ENCODE measurements around the gene NTRK3. TPM values are rescaled to one million over a fixed set of nuclear protein-coding genes. Genes with fewer than 3 reads are reported as not detected.

NTRK3 gene
- total and polyA plus RNA-seq, 2 donors (not counting 3 experiments of a cell fraction or from before 2014, with no cell fraction given): not detected

DNA sequence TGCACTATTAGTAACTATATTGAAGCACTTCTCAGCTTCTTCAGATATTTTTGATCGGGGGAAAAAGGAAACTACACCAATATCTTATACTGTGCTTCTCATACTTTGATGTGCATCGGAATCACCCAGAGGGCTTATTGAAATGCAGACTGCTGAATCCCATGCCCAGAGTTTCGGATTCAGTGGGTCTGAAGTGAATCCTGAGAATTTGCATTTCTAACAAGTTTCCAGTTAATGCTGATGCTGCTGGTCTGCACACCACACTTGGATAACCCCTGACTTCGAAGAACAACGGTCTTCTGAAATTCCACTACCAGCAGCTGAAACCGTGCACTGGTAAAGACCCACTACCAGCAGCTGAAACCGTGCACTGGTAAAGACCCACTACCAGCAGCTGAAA is 243.9 kb downstream of the NTRK3 start:
- no peak for FAIRE-seq
- Histone ChIP-seq H3K36me3 (ENCODE audit: control insufficient read depth in 2 of 2, extremely low read depth in 1 of 2, insufficient read depth in 2 of 2, low read length in 2 of 2) (no peaks in the 10 kb centered on the region), H3K9me3 (replicated peaks; ENCODE audit: control insufficient read depth, insufficient read depth, low read length) (peaks cover 4% of the 10 kb centered on the region), H3K4me2 (ENCODE audit: insufficient read depth, low read length) (no peak overlapping the region), H3K27me3 (ENCODE audit: control insufficient read depth in 2 of 2, insufficient read depth in 2 of 2, low read length in 2 of 2) (no peaks in the 10 kb centered on the region), H3K27ac (ENCODE audit: insufficient read depth, low read depth, low read length) (no peak overlapping the region), H3K79me2 (ENCODE audit: control insufficient read depth, insufficient read depth, low read length) (no peaks in the 10 kb centered on the region), H3K9me1 (replicated peaks; ENCODE audit: control insufficient read depth, extremely low read depth, insufficient read depth, low read length) (no peaks in the 10 kb centered on the region), H3K4me1 (ENCODE audit: control insufficient read depth, extremely low read depth, insufficient read depth, low read length) (no peaks in the 10 kb centered on the region), H3K9ac (replicated peaks; ENCODE audit: extremely low read depth, insufficient read depth, low read length) (no peak overlapping the region), H2AFZ (ENCODE audit: low read depth, low read length) (no peak overlapping the region), H4K20me1 (replicated peaks; ENCODE audit: control insufficient read depth, extremely low read depth, insufficient read depth, low read length) (no peaks in the 10 kb centered on the region), H3K4me3 (replicated peaks in 1 of 3; ENCODE audit: insufficient read depth in 1 of 3, low read depth in 1 of 3, low read length in 3 of 3) (no peak overlapping the region)
- POLR2A ChIA-PET: no interaction called here
- dilution Hi-C loops (cut with MboI; ENCODE audit: extremely low pct_ligation_motif_present, low sequenced_read_pairs): no loop called here
- BruUV-seq (replicated peaks): no TSS peak
- intact Hi-C loops (cut with micrococcal nuclease): no loop called here
- DNase-seq (ENCODE audit: low read depth, low spot score): no peak
- TF ChIP-seq, protein P1, sequence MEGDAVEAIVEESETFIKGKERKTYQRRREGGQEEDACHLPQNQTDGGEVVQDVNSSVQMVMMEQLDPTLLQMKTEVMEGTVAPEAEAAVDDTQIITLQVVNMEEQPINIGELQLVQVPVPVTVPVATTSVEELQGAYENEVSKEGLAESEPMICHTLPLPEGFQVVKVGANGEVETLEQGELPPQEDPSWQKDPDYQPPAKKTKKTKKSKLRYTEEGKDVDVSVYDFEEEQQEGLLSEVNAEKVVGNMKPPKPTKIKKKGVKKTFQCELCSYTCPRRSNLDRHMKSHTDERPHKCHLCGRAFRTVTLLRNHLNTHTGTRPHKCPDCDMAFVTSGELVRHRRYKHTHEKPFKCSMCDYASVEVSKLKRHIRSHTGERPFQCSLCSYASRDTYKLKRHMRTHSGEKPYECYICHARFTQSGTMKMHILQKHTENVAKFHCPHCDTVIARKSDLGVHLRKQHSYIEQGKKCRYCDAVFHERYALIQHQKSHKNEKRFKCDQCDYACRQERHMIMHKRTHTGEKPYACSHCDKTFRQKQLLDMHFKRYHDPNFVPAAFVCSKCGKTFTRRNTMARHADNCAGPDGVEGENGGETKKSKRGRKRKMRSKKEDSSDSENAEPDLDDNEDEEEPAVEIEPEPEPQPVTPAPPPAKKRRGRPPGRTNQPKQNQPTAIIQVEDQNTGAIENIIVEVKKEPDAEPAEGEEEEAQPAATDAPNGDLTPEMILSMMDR (IDR thresholded peaks at IDR 0.05; ENCODE audit: extremely low read depth in 1 of 2, insufficient read depth in 1 of 2, low read depth in 1 of 2, low read length in 2 of 2): no peak
- no peak for TF ChIP-seq POLR2AphosphoS5 (IDR thresholded peaks at IDR 0.05; ENCODE audit: insufficient read depth, low read depth, low read length)
- TF ChIP-seq, protein P2, sequence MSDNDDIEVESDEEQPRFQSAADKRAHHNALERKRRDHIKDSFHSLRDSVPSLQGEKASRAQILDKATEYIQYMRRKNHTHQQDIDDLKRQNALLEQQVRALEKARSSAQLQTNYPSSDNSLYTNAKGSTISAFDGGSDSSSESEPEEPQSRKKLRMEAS (IDR thresholded peaks at IDR 0.05; ENCODE audit: insufficient read depth, insufficient read length): no peak
- no peak for TF ChIP-seq EZH2 (IDR thresholded peaks at IDR 0.05; ENCODE audit: borderline replicate concordance, low read depth, low read length, severe bottlenecking)
- TF ChIP-seq JUN (IDR thresholded peaks at IDR 0.05; ENCODE audit: borderline replicate concordance, insufficient read depth, insufficient read length, low read depth): no peak
- TF ChIP-seq POLR2A (IDR thresholded peaks at IDR 0.05; ENCODE audit: low read depth, low read length): no peak
- no peak for TF ChIP-seq FOS (IDR thresholded peaks at IDR 0.05; ENCODE audit: borderline replicate concordance, insufficient read depth, low read length)
- TF ChIP-seq GATA2 (IDR thresholded peaks at IDR 0.05; ENCODE audit: insufficient read depth, insufficient read length, low read depth, low read length): no peak
- TF ChIP-seq MYC (IDR thresholded peaks at IDR 0.05; ENCODE audit: low read depth, low read length): no peak
- CTCF ChIA-PET: no interaction called here

All from endothelial cell of umbilical vein (primary cell).